Natural killer cell (primary cell): Measurements from ENCODE around the gene GATA1. TPM values are rescaled to one million over a fixed set of nuclear protein-coding genes. Genes with fewer than 3 reads are reported as not detected.

Experiments
- ATAC-seq, 3 donors: fragments of 150-1000 bp in 2 of 3; fragments of 200-7000 bp in 1 of 3; cut with Tn5 transposase; 1 replicate in 1 of 3; 2 replicates in 2 of 3; pipeline ENCODE4 v1.10.0; 2021; ENCODE audit warnings: mild to moderate bottlenecking in 2 of 3, moderate library complexity in 2 of 3
- DNase-seq, 2 donors: peaks; one replicate each; pipeline versions ENCODE4 v3.0.0 to v3.0.0-alpha.2; 2013 to 2021; ENCODE audit warnings: mixed read lengths in 1 of 2
- H3K27ac ChIP-seq: one replicate; pipeline ENCODE4 v1.5.1; 2013; ENCODE audit warnings: mild to moderate bottlenecking, low read length
- H3K27me3 ChIP-seq: one replicate; pipeline ENCODE4 v1.6.1; 2013; ENCODE audit warnings: low read length; ENCODE audit not compliant: control insufficient read depth, insufficient read depth
- H3K36me3 ChIP-seq: one replicate; pipeline ENCODE4 v1.6.1; 2013; ENCODE audit warnings: low read length; ENCODE audit not compliant: control insufficient read depth, insufficient read depth
- H3K4me1 ChIP-seq: one replicate; pipeline ENCODE4 v1.6.1; 2013; ENCODE audit warnings: low read length; ENCODE audit not compliant: control insufficient read depth, insufficient read depth
- H3K4me3 ChIP-seq: one replicate; pipeline ENCODE4 v1.5.1; 2013; ENCODE audit warnings: low read length
- H3K9me3 ChIP-seq: one replicate; pipeline ENCODE4 v1.6.1; 2013; ENCODE audit warnings: low read length; ENCODE audit not compliant: control insufficient read depth, insufficient read depth
- H3K27ac Mint-ChIP-seq, 2 donors: one replicate each; pipeline ENCODE4 v1.8.0; 2022; ENCODE audit warnings: mild to moderate bottlenecking in 2 of 2, mixed read lengths in 2 of 2, moderate library complexity in 1 of 2
- H3K27me3 Mint-ChIP-seq, 2 donors: one replicate each; pipeline ENCODE4 v1.8.0; 2022; ENCODE audit warnings: low read depth in 2 of 2, mixed read lengths in 2 of 2
- H3K36me3 Mint-ChIP-seq: one replicate; pipeline ENCODE4 v1.8.0; 2022; ENCODE audit warnings: mixed read lengths
- H3K4me1 Mint-ChIP-seq, 2 donors: one replicate each; pipeline ENCODE4 v1.8.0; 2022; ENCODE audit warnings: mixed read lengths in 2 of 2
- H3K4me3 Mint-ChIP-seq: one replicate; pipeline ENCODE4 v1.8.0; 2022; ENCODE audit warnings: mild to moderate bottlenecking, moderate library complexity, mixed read lengths
- H3K9me3 Mint-ChIP-seq, 2 donors: one replicate each; pipeline ENCODE4 v1.8.0; 2022; ENCODE audit warnings: mixed read lengths in 2 of 2
- CTCF ChIP-seq: fragments of 200-600 bp; IDR thresholded peaks from one replicate; pipeline ENCODE4 v1.8.0; 2022; ENCODE audit warnings: antibody characterized with exemption
- WGBS: methylation state at CpG from one replicate; pipeline ENCODE4 v1.1.7; 2013; ENCODE audit warnings: missing lambda C conversion rate; ENCODE audit not compliant: insufficient coverage; 5-methylcytosine and 5-hydroxymethylcytosine counted together
- intact Hi-C: fragments of 100-400 bp; cut with micrococcal nuclease; formaldehyde crosslinking; loops from one replicate; pipeline ENCODE4 v1.14.2; 2022
- total RNA-seq, 4 donors: library from RNA; stranded (reverse); fragments of 120-200 nt in 1 of 4; gene quantifications; one replicate each; pipeline versions ENCODE4 v1.2.3 to v1.2.4, GENCODE V29; 2013 to 2022

The GATA1 gene
- total RNA-seq, 3 donors from 2014 or later (not counting 1 experiment from before 2014, with no cell fraction given), result 0.41 to 3.0 (median 0.49) TPM

GRCh38 chrX:48784726-48785125, 1.7 kb upstream of the GATA1 start:
- H3K4me3 ChIP-seq, result no peak overlapping the region
- 89% methylated on average over 2 of the region's 3 CpGs for WGBS
- H3K9me3 ChIP-seq, result no peaks in the 10 kb centered on the region
- no peaks in the 10 kb centered on the region for H3K36me3 ChIP-seq
- ATAC-seq (no peak), DNase-seq (no peak)
- Mint-ChIP-seq H3K36me3 (no peaks in the 10 kb centered on the region), H3K4me3 (no peak overlapping the region), H3K27ac (no peak overlapping the region), H3K27me3 (peaks cover 0 to 9% of the 10 kb centered on the region in 2 donors), H3K4me1 (peaks cover 0 to 18% of the 10 kb centered on the region in 2 donors), H3K9me3 (no peaks in the 10 kb centered on the region)
- no peak overlapping the region for H3K27ac ChIP-seq
- no peaks in the 10 kb centered on the region for H3K27me3 ChIP-seq
- intact Hi-C loops, result no loop called here
- peaks cover 4% of the 10 kb centered on the region for H3K4me1 ChIP-seq
- no peak for TF ChIP-seq CTCF

GRCh38 chrX:48785186-48785539, 1.2 kb upstream of the GATA1 start:
- DNase-seq (no peak), ATAC-seq (no peak)
- Mint-ChIP-seq H3K4me3 (no peak overlapping the region), H3K9me3 (no peaks in the 10 kb centered on the region), H3K36me3 (no peaks in the 10 kb centered on the region), H3K27ac (no peak overlapping the region), H3K27me3 (peaks cover 0 to 9% of the 10 kb centered on the region in 2 donors), H3K4me1 (peaks cover 0 to 22% of the 10 kb centered on the region in 2 donors)
- H3K4me3 ChIP-seq, result no peak overlapping the region
- no peaks in the 10 kb centered on the region for H3K9me3 ChIP-seq
- intact Hi-C loops, result no loop called here
- H3K4me1 ChIP-seq, result peaks cover 8% of the 10 kb centered on the region
- H3K36me3 ChIP-seq, result no peaks in the 10 kb centered on the region
- no CpG with 5 or more reads among the region's 1 CpG for WGBS
- no peak overlapping the region for H3K27ac ChIP-seq
- H3K27me3 ChIP-seq, result no peaks in the 10 kb centered on the region
- no peak for TF ChIP-seq CTCF

- no peak for TF ChIP-seq CTCF
- intact Hi-C loops, result no loop called here
- WGBS, result 87% methylated on average over 16 of the region's 16 CpGs
- H3K36me3 ChIP-seq, result no peaks in the 10 kb centered on the region
- H3K4me3 Mint-ChIP-seq, result no peak overlapping the region
- peaks cover 0 to 9% of the 10 kb centered on the region in 2 donors for H3K27me3 Mint-ChIP-seq
- no peaks in the 10 kb centered on the region for H3K36me3 Mint-ChIP-seq
- peaks cover 0 to 24% of the 10 kb centered on the region in 2 donors for H3K4me1 Mint-ChIP-seq
- H3K27me3 ChIP-seq, result no peaks in the 10 kb centered on the region
- DNase-seq, result no peak
- no peaks in the 10 kb centered on the region for H3K9me3 Mint-ChIP-seq
- no peak overlapping the region for H3K4me3 ChIP-seq
- no peaks in the 10 kb centered on the region for H3K9me3 ChIP-seq
- H3K27ac ChIP-seq, result no peak overlapping the region
- peaks cover 8% of the 10 kb centered on the region for H3K4me1 ChIP-seq
- H3K27ac Mint-ChIP-seq, result no peak overlapping the region
- ATAC-seq, result peak in 1 of 3 donors; percentile 46
These were observed 713 bp upstream of the GATA1 start for GRCh38 chrX:48785540-48786214.
